Measurements from ENCODE around the gene MRPL46. TPM values are rescaled to one million over a fixed set of nuclear protein-coding genes. Genes with fewer than 3 reads are reported as not detected.

Gene MRPL46
- total RNA-seq, 4 donors from 2014 or later, result 2.8 to 30.6 (median 16.0) TPM

DNA sequence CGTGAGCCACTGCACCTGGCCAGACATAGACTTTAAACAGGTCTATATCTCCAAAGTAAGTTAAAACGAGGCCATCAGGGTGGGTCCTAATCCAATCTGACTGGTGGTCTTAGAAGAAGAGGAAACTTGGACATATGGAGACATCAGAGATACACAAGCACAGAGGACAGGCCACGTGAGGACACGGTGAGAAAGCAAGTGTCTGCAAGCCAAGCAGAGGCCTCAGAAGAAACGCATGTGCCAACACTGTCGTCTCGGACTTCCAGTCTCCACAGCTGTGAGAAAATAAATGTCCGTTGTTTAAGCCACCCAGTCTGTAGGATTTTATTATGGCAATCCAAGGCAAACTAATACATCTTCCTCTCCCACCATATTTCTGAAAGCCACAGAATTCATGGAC lies 43.9 kb downstream of the MRPL46 start:
- DNase-seq, result no peak
- intact Hi-C loops (cut with DNase I; ENCODE audit: low total_unique reads) (no loop called here), in situ Hi-C loops (cut with MboI; ENCODE audit: low pct_ligation_motif_present in 1 of 4, low pct_unique_long_range_greater_than_20kb in 1 of 4, low sequenced_read_pairs in 3 of 4) (no loop called here)
- WGBS, 2 donors (ENCODE audit: low coverage in 1 of 2), result 69 to 84% methylated on average over 7 to 8 of the region's 8 CpGs
- Histone ChIP-seq H3K4me3 (no peak overlapping the region), H3K27me3 (peaks cover 8% of the 10 kb centered on the region), H3K27ac (no peak overlapping the region), H3K4me1 (no peaks in the 10 kb centered on the region), H3K9me3 (no peaks in the 10 kb centered on the region), H3K36me3 (no peaks in the 10 kb centered on the region)
- TF ChIP-seq POLR2A (IDR thresholded peaks at IDR 0.05) (no peak), CTCF (IDR thresholded peaks at IDR 0.05) (no peak), POLR2AphosphoS5 (IDR thresholded peaks at IDR 0.05) (no peak), EP300 (IDR thresholded peaks at IDR 0.05; ENCODE audit: low read depth) (no peak)

GRCh38 chr15:88419830-88420229 lies 47.4 kb downstream of the MRPL46 start:
- TF ChIP-seq POLR2AphosphoS5 (IDR thresholded peaks at IDR 0.05) (no peak), CTCF (IDR thresholded peaks at IDR 0.05) (no peak), EP300 (IDR thresholded peaks at IDR 0.05; ENCODE audit: low read depth) (no peak), POLR2A (IDR thresholded peaks at IDR 0.05) (no peak)
- Histone ChIP-seq H3K9me3 (no peaks in the 10 kb centered on the region), H3K4me1 (no peaks in the 10 kb centered on the region), H3K27me3 (no peaks in the 10 kb centered on the region), H3K4me3 (no peak overlapping the region), H3K27ac (no peak overlapping the region), H3K36me3 (no peaks in the 10 kb centered on the region)
- 49 to 74% methylated on average over 3 of the region's 3 CpGs for WGBS, 2 donors (ENCODE audit: low coverage in 1 of 2)
- intact Hi-C loops (cut with DNase I; ENCODE audit: low total_unique reads), result no loop called here
- in situ Hi-C loops (cut with MboI; ENCODE audit: low pct_ligation_motif_present in 1 of 4, low pct_unique_long_range_greater_than_20kb in 1 of 4, low sequenced_read_pairs in 3 of 4), result no loop called here
- no peak for DNase-seq

Other genes starting within 250 kb of the MRPL46 start
- gene NTRK3, start 210.6 kb downstream of the MRPL46 start, total RNA-seq, result 1 to 10 TPM; 1.1 to 2.8 (median 2.4) TPM
- gene MRPS11, start 320 bp upstream of the MRPL46 start, total RNA-seq, result 10 to 100 TPM; 19.5 to 52.8 (median 39.4) TPM
- 10 to 100 TPM in 2 of 4 donors, 1 to 10 TPM in 2; 1.8 to 11.1 (median 9.3) TPM for gene DET1, start 79.3 kb upstream of the MRPL46 start, total RNA-seq
- 10 to 100 TPM in 1 of 4 donors, 1 to 10 TPM in 3; 1.5 to 22.7 (median 8.7) TPM for gene AEN, start 154.0 kb upstream of the MRPL46 start, total RNA-seq
- 10 to 100 TPM; 18.7 to 51.9 (median 38.6) TPM for gene ISG20, start 171.6 kb upstream of the MRPL46 start, total RNA-seq

Measured in transverse colon (tissue), 4 donors.